HepG2 (cell line): ENCODE data around the gene MAPK8IP1. TPM values are rescaled to one million over a fixed set of nuclear protein-coding genes. Genes with fewer than 3 reads are reported as not detected.

Source experiments
- ARNT2 ChIP-seq: sonication (generic); formaldehyde crosslinking; IDR thresholded peaks from 2 replicates; pipeline ENCODE4 v1.8.0; 2022; ENCODE audit warnings: mild to moderate bottlenecking, low read depth, missing genetic modification reagents, moderate library complexity
- ATF2 ChIP-seq: sonication (generic); formaldehyde crosslinking; IDR thresholded peaks from 2 replicates; pipeline ENCODE4 v1.4.0; 2020; ENCODE audit warnings: missing genetic modification reagents
- JUND ChIP-seq: sonication (generic); formaldehyde crosslinking; IDR thresholded peaks from 2 replicates; pipeline ENCODE4 v1.8.0; 2022; ENCODE audit warnings: mild to moderate bottlenecking, missing genetic modification reagents
- MATR3 ChIP-seq: sonication (generic); formaldehyde crosslinking; IDR thresholded peaks from 2 replicates; pipeline ENCODE4 v1.4.0; 2020; ENCODE audit warnings: missing genetic modification reagents
- PATZ1 ChIP-seq: sonication (generic); formaldehyde crosslinking; IDR thresholded peaks from 2 replicates; pipeline ENCODE4 v1.4.0; 2020; ENCODE audit warnings: missing genetic modification reagents
- PHF21A ChIP-seq: sonication (generic); formaldehyde crosslinking; IDR thresholded peaks from 2 replicates; pipeline ENCODE4 v1.5.0; 2020; ENCODE audit warnings: mild to moderate bottlenecking, missing genetic modification reagents
- RFX1 ChIP-seq: fragments of 450-650 bp; IDR thresholded peaks from 2 replicates; pipeline ENCODE4 v1.6.1; 2017
- TAF1 ChIP-seq: sonication (generic); formaldehyde crosslinking; IDR thresholded peaks from 2 replicates; pipeline ENCODE4 v1.4.0; 2020; ENCODE audit warnings: missing genetic modification reagents
- YY1 ChIP-seq: IDR thresholded peaks from 2 replicates; pipeline ENCODE4 v1.6.1; 2011; ENCODE audit warnings: low read length, low read depth, moderate library complexity, mild to moderate bottlenecking; ENCODE audit not compliant: insufficient read depth, insufficient replicate concordance
- ZFY ChIP-seq: sonication (generic); formaldehyde crosslinking; IDR thresholded peaks from 2 replicates; pipeline ENCODE4 v1.4.0; 2020; ENCODE audit warnings: missing genetic modification reagents
- ZMYM3 ChIP-seq: sonication (generic); formaldehyde crosslinking; IDR thresholded peaks from 2 replicates; pipeline ENCODE4 v1.5.1; 2020; ENCODE audit warnings: mild to moderate bottlenecking, missing genetic modification reagents
- ZNF232 ChIP-seq: sonication (generic); formaldehyde crosslinking; IDR thresholded peaks from 2 replicates; pipeline ENCODE4 v1.4.0; 2020; ENCODE audit warnings: missing genetic modification reagents, borderline replicate concordance
- ZNF547 ChIP-seq: sonication (generic); formaldehyde crosslinking; IDR thresholded peaks from 2 replicates; pipeline ENCODE4 v1.5.1; 2020; ENCODE audit warnings: mild to moderate bottlenecking, missing genetic modification reagents
- polyA plus RNA-seq, 8 experiments: library from polyadenylated mRNA; depleted of rRNA in 3 of 8; stranded (reverse) in 7 of 8; unstranded in 1 of 8; fragments of >200 nt; fragmentation: Illumina TruSeq in 4 of 8; extraction: Trizol in 4 of 8; gene quantifications; 2 replicates each; pipeline versions ENCODE4 v1.2.1 to v1.2.3, GENCODE V29; 2011 to 2016; ENCODE audit warnings: low read depth in 4 of 8, missing spikeins in 1 of 8, mixed read lengths in 1 of 8; ENCODE audit not compliant: insufficient read depth in 1 of 8
- total RNA-seq, 5 experiments: library from RNA; depleted of rRNA; stranded (reverse); fragments of >200 nt; fragmentation: Illumina TruSeq; extraction: Trizol; gene quantifications; 2 replicates each; pipeline ENCODE4 v1.2.3, GENCODE V29; 2016; ENCODE audit warnings: low read depth in 1 of 5
- TF ChIP-seq, protein P1 (sequence below): sonication (generic); formaldehyde crosslinking; IDR thresholded peaks from 2 replicates; pipeline ENCODE4 v1.4.0; 2020; ENCODE audit warnings: missing genetic modification reagents

Gene MAPK8IP1
- total and polyA plus RNA-seq, 2 of the 13 experiments (the other 11 are each of a cell fraction or from before 2014, with no cell fraction given) = 2.2 to 4.2 TPM

DNA sequence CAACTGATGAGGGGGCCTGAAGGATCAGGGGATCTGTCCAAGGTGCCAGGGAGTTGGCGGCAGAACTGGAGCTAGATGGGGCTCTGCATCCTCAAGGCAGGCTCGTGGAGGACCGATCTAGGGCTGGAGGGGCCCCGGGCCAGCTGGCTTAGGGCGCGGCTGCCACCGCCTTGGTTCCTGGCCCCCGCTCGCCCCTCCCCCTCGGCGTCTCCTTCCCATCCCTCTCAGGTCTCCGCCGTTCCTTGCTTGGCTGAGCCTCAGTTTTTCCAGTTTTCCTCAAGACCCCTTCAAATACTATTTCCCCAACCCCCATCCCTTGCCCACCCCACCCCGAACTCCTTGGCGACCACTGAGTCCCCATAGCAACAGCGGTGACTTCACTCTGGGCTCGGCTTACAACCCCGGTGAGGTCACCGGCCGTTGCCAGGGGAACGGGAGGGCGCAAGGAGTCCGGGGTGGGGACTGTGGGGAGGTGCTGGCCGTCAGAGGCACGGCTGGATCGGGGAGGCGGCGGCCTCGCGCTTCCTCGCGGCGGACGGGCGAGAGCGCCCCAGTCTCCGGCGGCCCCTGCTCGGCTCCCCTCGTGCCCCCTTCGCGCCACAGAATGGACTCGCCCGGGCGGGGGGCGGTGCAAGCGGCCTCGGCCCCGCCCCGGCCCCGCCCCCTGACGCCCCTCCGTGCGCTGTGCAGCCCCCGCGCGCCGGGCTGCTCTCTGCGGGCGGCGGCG lies 14.2 kb downstream of the MAPK8IP1 start (continued):
- TF ChIP-seq, protein P1, sequence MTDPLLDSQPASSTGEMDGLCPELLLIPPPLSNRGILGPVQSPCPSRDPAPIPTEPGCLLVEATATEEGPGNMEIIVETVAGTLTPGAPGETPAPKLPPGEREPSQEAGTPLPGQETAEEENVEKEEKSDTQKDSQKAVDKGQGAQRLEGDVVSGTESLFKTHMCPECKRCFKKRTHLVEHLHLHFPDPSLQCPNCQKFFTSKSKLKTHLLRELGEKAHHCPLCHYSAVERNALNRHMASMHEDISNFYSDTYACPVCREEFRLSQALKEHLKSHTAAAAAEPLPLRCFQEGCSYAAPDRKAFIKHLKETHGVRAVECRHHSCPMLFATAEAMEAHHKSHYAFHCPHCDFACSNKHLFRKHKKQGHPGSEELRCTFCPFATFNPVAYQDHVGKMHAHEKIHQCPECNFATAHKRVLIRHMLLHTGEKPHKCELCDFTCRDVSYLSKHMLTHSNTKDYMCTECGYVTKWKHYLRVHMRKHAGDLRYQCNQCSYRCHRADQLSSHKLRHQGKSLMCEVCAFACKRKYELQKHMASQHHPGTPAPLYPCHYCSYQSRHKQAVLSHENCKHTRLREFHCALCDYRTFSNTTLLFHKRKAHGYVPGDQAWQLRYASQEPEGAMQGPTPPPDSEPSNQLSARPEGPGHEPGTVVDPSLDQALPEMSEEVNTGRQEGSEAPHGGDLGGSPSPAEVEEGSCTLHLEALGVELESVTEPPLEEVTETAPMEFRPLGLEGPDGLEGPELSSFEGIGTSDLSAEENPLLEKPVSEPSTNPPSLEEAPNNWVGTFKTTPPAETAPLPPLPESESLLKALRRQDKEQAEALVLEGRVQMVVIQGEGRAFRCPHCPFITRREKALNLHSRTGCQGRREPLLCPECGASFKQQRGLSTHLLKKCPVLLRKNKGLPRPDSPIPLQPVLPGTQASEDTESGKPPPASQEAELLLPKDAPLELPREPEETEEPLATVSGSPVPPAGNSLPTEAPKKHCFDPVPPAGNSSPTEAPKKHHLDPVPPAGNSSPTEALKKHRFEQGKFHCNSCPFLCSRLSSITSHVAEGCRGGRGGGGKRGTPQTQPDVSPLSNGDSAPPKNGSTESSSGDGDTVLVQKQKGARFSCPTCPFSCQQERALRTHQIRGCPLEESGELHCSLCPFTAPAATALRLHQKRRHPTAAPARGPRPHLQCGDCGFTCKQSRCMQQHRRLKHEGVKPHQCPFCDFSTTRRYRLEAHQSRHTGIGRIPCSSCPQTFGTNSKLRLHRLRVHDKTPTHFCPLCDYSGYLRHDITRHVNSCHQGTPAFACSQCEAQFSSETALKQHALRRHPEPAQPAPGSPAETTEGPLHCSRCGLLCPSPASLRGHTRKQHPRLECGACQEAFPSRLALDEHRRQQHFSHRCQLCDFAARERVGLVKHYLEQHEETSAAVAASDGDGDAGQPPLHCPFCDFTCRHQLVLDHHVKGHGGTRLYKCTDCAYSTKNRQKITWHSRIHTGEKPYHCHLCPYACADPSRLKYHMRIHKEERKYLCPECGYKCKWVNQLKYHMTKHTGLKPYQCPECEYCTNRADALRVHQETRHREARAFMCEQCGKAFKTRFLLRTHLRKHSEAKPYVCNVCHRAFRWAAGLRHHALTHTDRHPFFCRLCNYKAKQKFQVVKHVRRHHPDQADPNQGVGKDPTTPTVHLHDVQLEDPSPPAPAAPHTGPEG (CRISPR knock-in tag) = peak; percentile 48; the same call in 1 of the 2 replicates
- no peak for TF ChIP-seq ZMYM3
- TF ChIP-seq MATR3 (CRISPR knock-in tag) = no peak
- 0 out of 2 replicates have a peak, but pooled peaks have one; percentile 37 for TF ChIP-seq ZNF547 (CRISPR knock-in tag)
- TF ChIP-seq ATF2 (CRISPR knock-in tag) = peak; percentile 53; the same call in 1 of the 2 replicates
- TF ChIP-seq ARNT2 (CRISPR knock-in tag) = 0 out of 2 replicates have a peak, but pooled peaks have one; percentile 36
- TF ChIP-seq RFX1 = peak; percentile 89
- TF ChIP-seq PHF21A = no peak
- no peak for TF ChIP-seq ZNF232 (CRISPR knock-in tag)
- TF ChIP-seq JUND (CRISPR knock-in tag) = 0 out of 2 replicates have a peak, but pooled peaks have one; percentile 14
- peak; percentile 1 for TF ChIP-seq YY1
- TF ChIP-seq TAF1 (CRISPR knock-in tag) = no peak
- peak; percentile 21; the same call in 1 of the 2 replicates for TF ChIP-seq PATZ1 (CRISPR knock-in tag)
- no peak for TF ChIP-seq ZFY
